ENCODE measurements around the gene TEKT3. TPM values are rescaled to one million over a fixed set of nuclear protein-coding genes. Genes with fewer than 3 reads are reported as not detected.

TEKT3 gene
- total and polyA plus RNA-seq, 9 of the 15 experiments (the other 6 are each of a cell fraction or from before 2014, with no cell fraction given) = not detected

GRCh38 chr17:15291674-15292361, 49.6 kb downstream of the TEKT3 start (continued):
- TF ChIP-seq ZNF518B (CRISPR knock-in tag; IDR thresholded peaks at IDR 0.05) (no peak), TCF15 (CRISPR knock-in tag; IDR thresholded peaks at IDR 0.05) (no peak)

GRCh38 chr17:15290605-15291004, 50.8 kb downstream of the TEKT3 start:
- Histone ChIP-seq H2AFZ (ENCODE audit: low read depth, low read length) (no peak overlapping the region), H3K27ac (ENCODE audit: extremely low read depth, low read depth, low read length) (no peak overlapping the region), H3K4me3 (no peak overlapping the region), H3K36me3 (ENCODE audit: control insufficient read depth, insufficient read depth, low read length) (no peaks in the 10 kb centered on the region), H3K27me3 (ENCODE audit: control insufficient read depth in 2 of 2, insufficient read depth in 2 of 2, low read length in 2 of 2) (no peaks in the 10 kb centered on the region), H3K9ac (ENCODE audit: insufficient read depth in 1 of 2, low read depth in 2 of 2, low read length in 2 of 2) (no peak overlapping the region), H3K4me1 (replicated peaks in 1 of 2; ENCODE audit: control insufficient read depth in 2 of 2, insufficient read depth in 2 of 2, low read length in 2 of 2) (peaks cover 0 to 6% of the 10 kb centered on the region in 2 experiments; a peak in 2 of 5 replicates), H3K79me2 (ENCODE audit: control insufficient read depth, insufficient read depth, low read length) (no peaks in the 10 kb centered on the region), H4K20me1 (replicated peaks; ENCODE audit: control insufficient read depth, insufficient read depth, low read length) (no peaks in the 10 kb centered on the region), H3K4me2 (ENCODE audit: insufficient read depth, low read length) (no peak overlapping the region), H3K9me3 (replicated peaks; ENCODE audit: control insufficient read depth, insufficient read depth, low read depth, low read length) (no peaks in the 10 kb centered on the region), H3K9me1 (ENCODE audit: control insufficient read depth, insufficient read depth, low read length) (no peaks in the 10 kb centered on the region)
- ATAC-seq (no peak), DNase-seq (ENCODE audit: extremely low read depth in 1 of 4, low spot score in 3 of 4) (no peak), FAIRE-seq (no peak)
- CTCF ChIA-PET (ENCODE audit: low intra/inter-chr PET ratio) = no interaction called here
- BruUV-seq (replicated peaks) = no TSS peak
- in situ Hi-C loops (cut with MboI) (no loop called here), intact Hi-C loops (cut with micrococcal nuclease) (no loop called here)
- POLR2A ChIA-PET = no interaction called here
- WGBS (ENCODE audit: insufficient coverage, low coverage, missing lambda C conversion rate) = 34% methylated on average over 5 of the region's 6 CpGs
- TF ChIP-seq TAF15 (IDR thresholded peaks at IDR 0.05; ENCODE audit: low read depth, low read length) (no peak), DNMT1 (IDR thresholded peaks at IDR 0.05) (no peak), SMARCC2 (IDR thresholded peaks at IDR 0.05; ENCODE audit: low read depth) (no peak), ELK3 (CRISPR knock-in tag; IDR thresholded peaks at IDR 0.05) (no peak), E2F1 (CRISPR knock-in tag; IDR thresholded peaks at IDR 0.05) (no peak), U2AF2 (optimal IDR thresholded peaks at IDR 0.05; ENCODE audit: low read depth, low read length) (no peak), CREB3L1 (IDR thresholded peaks at IDR 0.05; ENCODE audit: borderline replicate concordance, low read depth) (no peak), SMARCA4 (IDR thresholded peaks at IDR 0.05) (no peak), HOXB6 (CRISPR knock-in tag; IDR thresholded peaks at IDR 0.05; ENCODE audit: borderline replicate concordance) (no peak), ZBTB8A (IDR thresholded peaks at IDR 0.05; ENCODE audit: partially characterized antibody) (no peak), BHLHE40 (IDR thresholded peaks at IDR 0.05; ENCODE audit: low read length) (no peak)

Data from K562 (cell line).